GM18508 (cell line): ENCODE results near the gene BCAR3.

ENCODE experiments used
- ATAC-seq: cut with Tn5 transposase; IDR thresholded peaks from one replicate; pipeline ENCODE4 v1.9.1; 2021; ENCODE audit warnings: moderate number of reproducible peaks; ENCODE audit not compliant: insufficient read depth, unreplicated experiment

Gene BCAR3

GRCh38 chr1:93681101-93681988 lies at the start of gene BCAR3:
TSS of gene BCAR3 (minus strand) at chr1:93681837. CDS start at chr1:93674930, 6,907 bp downstream.
- peak; percentile 38 for ATAC-seq

- no peak for ATAC-seq
These were observed 49.0 kb upstream of the BCAR3 start for GRCh38 chr1:93730621-93731020.

GRCh38 chr1:93729906-93730305 lies 48.3 kb upstream of the BCAR3 start:
- ATAC-seq, result no peak

DNA sequence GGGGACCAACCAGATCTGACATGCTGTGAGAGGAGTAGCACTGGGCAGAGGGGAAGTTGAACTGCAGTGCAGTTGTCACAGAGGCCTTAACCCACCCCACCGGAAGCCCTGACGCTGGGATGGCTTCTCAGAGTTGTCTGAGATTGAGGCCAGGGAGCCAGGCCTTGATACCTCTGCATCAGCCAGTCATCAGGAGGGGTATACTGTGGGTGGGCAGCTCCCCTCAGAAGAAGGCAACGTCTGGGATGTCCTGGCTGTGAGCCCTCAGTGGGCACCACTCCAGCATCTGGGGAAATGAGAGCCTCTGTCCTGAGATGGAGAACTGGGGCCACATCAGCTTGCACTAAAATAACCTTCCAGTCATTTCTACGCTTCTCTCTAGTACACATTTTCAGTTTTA lies 47.9 kb upstream of the BCAR3 start:
- ATAC-seq, result no peak

GRCh38 chr1:93728480-93729131 lies 47.0 kb upstream of the BCAR3 start:
- no peak for ATAC-seq

- ATAC-seq, result no peak
These were observed 42.2 kb upstream of the BCAR3 start for GRCh38 chr1:93723733-93724270.

DNA sequence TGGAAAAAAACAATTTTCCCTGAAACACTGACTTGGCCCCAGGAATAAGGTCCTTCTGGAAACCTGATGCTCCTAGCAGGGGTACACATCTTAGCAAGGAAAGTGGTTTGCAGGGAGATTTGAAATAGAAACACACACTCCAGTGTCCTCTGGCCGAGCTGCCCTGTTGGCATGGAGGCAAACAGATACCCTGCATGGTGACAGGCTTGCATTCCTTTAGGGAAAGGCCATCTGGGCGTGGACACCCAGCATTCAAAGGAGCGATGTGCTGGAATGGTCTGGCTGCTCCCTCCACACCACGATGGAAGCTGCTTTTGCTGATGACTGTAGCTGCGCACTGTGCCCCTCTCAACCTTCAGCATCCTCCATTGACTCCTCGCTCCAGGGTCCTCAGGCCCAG lies 41.5 kb upstream of the BCAR3 start:
- no peak for ATAC-seq

DNA sequence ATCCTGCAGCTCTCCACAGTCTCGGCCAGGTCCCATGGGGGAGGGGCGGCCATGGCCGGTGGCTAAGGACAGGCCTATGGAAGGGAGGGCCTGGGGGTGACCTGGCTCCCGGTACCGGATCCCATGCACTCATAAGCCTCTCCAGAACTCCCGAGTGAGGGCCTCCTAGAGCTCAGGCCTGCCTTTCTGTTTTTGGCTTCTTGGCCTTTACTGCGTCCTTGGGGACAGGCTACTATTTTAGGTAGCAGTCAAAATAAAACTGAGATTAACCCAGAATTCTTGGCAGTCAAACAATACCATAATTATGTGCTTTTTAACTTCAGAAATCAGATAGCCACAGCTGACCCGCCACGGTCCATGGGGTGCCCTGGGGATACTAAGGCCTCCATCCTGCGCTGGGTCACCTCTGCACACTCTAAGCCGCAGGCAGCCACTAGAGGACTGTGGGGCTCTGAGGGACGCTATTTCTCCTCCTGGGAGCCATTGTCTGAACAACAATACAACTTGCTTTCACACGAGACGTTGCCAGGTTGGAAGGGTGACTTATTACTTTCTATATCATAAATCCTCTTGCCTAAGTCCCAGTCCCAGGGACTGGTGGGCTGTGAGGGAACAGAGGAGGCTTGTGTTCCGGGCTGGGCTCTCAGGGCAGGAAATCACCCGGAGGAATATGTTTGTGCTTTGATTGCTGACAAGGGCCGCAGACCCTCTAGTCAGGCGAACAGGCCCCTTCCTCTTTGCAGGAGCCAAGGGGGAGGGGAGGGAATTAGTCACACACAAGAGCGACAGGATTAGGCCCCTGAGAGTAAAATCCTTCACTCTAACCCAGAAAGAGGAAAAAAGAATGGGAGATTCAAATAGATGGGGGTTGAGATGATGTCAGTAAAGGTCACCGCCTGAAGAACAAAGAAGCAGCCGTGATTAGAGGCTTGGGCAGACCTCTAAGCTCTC lies 40.7 kb upstream of the BCAR3 start:
- no peak for ATAC-seq

DNA sequence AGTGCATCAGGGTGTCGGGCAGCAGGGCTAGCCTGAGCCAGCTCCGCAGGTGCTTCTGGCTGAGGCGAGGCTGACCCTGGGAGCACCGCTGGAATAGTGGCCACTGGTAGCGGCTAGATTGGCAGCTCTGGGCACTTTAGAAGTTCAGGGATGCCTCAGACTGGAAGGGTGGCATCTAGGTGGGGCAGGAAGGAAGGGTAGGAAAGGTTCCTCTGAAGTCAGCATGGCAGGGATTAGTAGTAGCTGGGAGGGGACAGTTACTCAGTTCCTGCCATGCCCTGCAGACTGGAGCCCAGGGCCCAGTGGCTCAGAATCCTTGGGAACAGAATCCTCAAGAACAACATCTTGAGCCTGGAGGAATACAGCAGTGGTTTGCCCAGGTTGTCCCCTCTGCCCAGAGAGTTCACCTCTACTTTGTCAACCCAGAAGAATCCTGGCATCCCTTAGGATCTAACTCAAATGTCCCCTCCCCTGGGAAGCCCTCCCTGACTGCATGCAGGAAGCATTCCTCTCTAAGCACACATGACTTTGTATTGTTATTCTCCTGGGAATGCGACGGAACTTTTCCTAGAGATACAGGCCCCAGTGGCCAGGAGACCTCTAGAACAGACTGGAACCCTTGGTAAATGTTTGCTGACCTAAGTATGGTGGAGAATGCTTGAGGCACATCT lies 39.5 kb upstream of the BCAR3 start:
- no peak for ATAC-seq

DNA sequence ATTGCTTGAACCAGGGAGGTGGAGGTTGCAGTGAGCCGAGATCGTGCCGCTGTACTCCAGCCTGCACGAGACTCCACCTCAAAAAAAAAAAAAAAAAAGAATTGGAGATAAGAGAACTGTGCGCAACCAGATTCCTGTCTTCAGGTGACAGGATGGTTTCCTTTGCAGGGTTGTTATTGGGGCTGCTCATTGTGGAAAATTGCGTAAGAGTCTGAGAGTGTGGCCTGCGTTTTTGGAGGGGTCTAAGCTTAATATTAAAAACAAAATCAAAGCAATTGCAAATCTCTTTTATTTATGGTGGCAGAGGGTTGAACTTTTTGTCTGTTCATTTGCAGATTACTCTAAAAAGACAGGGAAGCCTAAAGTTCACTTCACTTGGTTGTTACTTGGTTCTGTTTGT lies 36.0 kb upstream of the BCAR3 start:
- no peak for ATAC-seq

GRCh38 chr1:93716941-93717368 lies 35.3 kb upstream of the BCAR3 start:
- ATAC-seq, result no peak

DNA sequence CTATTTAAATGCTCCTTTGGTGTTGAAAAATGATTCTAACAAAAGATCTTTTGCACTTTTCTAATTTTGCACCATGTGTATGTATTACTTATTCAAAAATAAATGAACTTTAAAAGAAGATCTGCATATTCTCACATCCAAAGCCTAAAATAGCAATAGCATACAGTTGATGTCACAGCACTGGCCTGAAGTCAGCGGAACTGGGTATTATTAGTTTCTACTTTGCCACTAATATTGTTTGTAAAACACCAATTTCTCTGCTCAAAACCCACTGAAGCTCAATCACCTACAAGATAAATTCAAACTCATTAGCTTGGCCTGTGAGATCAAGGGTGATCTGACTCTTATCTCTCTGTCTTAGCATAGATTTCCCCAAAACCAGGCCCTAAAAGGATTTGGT lies 34.5 kb upstream of the BCAR3 start:
- ATAC-seq, result no peak

GRCh38 chr1:93715529-93716126 lies 34.0 kb upstream of the BCAR3 start:
- no peak for ATAC-seq

DNA sequence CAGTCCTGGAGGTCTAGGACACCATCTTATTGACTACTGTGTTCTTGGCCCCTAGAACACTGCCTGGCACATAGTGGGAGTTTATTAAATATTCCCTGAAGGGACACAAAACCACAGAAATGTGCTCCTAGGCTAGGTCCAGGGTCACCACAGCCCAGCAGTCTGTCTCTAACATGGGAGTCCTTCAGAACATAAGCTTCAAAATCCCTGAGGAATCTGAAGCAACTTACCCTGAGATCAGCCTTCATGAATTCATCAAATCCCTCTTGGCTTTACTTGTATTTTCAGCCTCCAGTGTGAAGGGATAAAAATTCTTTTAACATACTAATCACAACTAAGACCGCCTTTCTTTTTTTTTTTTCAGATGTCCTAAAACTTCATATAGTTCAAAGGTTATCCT lies 32.7 kb upstream of the BCAR3 start:
- ATAC-seq, result no peak

GRCh38 chr1:93713341-93713740 lies 31.7 kb upstream of the BCAR3 start:
- ATAC-seq, result no peak

DNA sequence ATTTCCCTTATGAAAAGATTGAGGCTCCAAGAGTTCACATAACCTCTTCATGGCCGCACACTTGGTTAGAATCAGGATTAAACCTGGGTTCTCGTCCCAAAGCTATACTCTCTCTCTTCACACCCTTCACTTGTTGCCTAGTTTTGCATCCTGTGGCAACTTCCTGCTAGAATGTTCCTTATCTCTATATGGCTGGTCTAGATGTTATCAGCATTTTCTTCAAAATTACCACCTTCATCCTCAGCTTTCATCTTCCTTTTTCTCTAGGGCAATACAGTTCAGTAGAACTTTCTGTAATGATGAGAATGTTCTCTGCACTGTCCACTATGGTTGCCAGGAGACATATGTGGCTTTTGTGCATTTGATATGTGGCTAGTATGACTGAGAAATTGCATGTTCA lies 31.1 kb upstream of the BCAR3 start:
- ATAC-seq, result no peak

DNA sequence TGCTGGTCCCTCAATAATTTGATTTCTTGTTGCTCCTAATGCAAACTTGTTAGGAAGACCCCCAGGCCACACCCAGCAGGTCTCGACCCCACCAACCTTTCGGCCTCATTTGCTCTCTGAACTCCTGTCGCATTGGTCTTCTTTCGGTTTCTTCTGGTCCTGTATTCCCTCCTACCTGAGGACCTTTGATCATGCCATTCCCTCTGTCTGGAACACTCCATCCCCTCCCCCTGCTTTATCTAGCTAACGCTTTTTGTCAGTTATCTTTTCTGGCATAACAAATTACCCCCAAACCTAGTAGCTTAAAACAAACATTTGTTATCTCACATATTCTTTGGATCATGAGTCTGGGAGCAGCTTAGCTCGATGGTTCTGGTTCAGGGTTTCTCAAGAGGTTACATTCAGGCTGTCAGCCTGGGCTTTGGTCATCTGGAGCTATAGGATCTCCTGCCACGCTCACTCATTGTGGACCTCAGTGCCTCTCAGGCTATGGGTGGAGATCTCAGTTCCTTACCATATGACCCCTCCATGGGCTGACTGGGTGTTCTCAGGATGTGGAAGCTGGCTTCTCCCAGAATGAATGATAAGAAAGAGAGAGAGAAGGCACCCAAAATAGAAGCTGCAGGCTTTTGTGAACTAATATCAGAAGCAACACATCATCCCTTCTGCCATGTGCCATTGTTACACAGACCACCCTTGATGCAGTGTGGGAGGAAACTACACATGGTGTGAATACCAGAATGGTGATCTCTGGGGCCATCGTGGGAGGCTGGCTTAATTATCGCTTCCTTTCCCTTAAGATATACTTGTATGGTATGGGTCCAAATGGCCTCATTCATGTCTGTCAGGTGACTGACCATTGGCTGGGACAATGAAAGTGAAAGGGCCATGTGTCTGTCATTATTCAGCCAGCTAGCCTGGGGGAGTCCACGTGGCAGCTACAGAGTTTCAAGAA lies 29.1 kb upstream of the BCAR3 start:
- ATAC-seq, result no peak

DNA sequence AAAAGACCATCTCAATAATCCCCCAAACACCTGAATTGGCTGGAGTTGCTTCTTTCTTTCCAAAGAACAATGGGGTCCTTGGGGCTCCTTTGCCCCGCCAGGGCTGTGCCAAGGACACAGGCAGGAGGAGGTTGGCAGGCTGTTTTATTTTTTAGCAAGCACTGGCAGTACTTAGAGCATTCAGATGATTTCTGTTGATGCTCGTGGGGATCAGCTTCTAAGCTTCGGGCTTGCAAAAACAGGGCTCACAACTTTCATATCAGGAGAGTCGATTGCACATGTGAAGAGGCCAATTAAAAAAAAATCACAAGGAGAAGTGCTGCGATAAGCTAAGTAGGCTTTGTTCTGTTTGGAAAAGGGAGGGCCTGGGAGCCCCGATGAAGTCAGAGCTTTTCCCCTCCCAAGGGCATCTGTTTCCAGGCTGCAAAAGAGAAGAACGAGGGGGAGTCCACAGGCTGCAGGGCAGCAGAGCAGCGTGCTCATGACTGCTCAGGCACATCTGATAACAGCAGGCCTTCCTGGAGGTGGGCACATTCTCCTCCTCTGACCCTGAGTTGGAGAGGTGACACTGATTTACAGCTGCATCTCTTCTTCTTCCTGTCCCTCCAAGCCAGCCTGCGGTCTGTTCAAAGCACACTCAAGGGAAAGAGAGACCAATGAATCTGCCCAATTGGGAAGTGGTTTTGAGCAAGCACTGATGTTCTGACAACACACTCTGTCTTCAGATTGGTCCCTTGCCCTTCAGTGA lies 27.3 kb upstream of the BCAR3 start:
- no peak for ATAC-seq
